ENCODE results near the gene METTL23.
A peak's percentile ranks its signal among the peaks of the same experiment; 100 is the strongest.
"Not testable (repeated sequence)": the region's sequence is repeated elsewhere in the genome, so short reads cannot be mapped to it uniquely, and the experiment has no call there.

Gene METTL23

DNA sequence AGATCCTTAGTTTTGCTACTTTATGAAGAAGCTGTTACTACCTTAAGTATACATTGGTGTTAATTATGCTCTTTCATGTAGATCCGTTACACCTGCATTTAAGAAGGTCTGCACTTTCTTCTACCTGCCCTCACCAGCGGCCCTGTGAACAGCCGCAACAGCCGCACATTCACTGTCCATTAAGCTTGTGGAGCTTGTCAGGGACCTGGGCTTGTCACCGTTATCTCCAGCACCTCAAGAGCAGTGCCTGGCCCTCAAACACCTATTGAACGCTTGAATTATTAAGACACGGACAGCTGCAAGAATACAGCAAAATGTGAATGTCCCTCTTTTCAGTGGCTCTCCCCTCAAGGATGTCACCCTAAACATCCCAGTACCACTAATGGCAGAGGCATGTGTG, 12.9 kb upstream of the METTL23 start:
- no peak for DNase-seq (ENCODE audit: low read depth)

GRCh38 chr17:76714336-76714735, 12.3 kb upstream of the METTL23 start:
- no peak for DNase-seq (ENCODE audit: low read depth)

DNA sequence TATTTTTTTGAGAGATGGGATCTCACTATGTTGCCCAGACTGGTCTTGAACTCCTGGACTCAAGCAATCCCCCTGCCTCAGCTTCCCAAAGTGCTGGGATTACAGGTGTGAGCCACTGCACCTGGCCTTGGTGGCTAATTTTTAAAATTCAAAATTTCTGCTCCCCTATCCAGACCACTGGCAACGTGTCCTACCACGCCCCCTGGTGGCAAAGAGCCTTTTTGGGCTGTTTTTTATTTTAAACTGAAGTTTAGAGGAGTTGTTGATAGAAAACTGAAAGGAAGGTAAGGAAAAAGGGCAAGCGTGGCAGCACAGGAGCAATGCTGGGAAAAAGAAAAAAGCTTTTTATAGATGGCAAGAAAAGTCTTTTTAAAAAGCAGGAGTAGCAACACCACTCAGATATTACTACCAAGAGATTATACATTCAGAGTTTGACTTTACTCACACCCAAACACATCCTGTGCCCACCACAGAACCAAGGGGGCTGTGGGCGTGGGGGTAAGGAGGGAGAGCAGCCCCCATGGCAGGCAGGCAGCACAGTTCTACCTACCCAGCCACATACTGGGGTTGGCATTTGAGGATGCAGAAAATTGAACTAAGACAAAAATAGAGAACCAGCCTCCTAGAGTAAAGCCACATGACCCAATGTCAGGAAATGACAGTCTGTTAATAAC, 11.7 kb upstream of the METTL23 start:
- DNase-seq (ENCODE audit: low read depth) = peak; percentile 73

- DNase-seq (ENCODE audit: low read depth) = no peak
Observed at GRCh38 chr17:76715496-76715830, 11.2 kb upstream of the METTL23 start.

- DNase-seq (ENCODE audit: low read depth) = peak; percentile 58
Observed at GRCh38 chr17:76716146-76716838, 10.3 kb upstream of the METTL23 start.

DNA sequence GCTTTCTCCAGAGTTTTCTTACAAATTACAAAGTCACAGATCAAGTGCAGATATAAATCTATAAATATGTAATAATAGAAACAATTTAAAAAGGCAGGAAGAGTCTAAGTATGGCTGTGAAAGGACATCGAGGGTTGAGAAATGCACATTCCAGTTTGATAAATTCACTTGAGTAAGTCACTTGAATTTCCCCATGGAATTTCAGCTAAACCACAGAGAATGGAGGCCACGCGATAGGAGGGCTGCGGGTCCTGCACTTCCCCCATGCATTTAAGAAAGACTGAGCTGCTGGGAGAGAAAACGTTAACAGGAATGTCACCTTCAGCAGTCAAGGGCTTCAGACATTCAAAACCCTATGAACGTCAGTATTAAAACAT, 9.8 kb upstream of the METTL23 start:
- no peak for DNase-seq (ENCODE audit: low read depth)

DNA sequence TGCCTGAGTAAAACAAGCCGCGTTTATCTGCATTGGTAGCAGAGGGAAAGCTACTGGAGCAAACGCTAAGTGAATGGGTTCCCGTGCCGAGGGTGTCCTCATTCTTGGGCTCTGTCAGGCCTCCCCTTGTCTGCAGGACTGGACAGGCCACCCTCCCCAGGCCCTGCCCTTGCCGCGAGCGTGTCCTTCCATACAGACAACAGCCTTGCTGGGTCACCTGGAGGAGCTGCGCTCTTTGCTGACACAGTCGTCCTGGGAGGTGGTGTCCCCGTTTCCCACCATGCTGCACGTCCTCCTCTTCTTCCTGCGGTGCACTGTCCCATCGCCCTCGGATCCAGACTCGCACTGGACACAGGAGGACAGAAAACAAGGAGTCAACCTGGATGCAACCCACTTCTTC, 8.1 kb upstream of the METTL23 start:
- DNase-seq (ENCODE audit: low read depth) = no peak

GRCh38 chr17:76720211-76720610, 6.4 kb upstream of the METTL23 start:
- DNase-seq (ENCODE audit: low read depth) = no peak

DNA sequence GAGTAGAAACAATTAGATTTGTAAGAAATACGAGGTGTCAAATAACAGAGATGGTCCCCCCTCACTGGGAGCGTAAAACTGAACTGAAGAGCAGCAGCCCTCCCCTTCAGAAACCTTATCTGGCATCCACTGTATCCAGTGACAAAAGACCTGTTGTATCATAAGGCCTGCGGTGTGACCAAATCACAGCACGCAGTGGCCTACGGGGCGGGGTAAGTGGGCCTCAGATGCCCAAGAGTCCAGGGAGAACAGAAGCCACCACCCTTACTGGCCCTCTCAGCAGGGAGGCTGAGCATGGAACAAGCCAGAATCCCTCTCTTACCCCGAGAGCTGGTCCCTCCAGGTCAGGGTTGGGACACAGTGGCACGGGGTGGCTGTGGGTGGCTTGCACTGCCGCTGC, 5.7 kb upstream of the METTL23 start:
- DNase-seq (ENCODE audit: low read depth) = no peak

DNA sequence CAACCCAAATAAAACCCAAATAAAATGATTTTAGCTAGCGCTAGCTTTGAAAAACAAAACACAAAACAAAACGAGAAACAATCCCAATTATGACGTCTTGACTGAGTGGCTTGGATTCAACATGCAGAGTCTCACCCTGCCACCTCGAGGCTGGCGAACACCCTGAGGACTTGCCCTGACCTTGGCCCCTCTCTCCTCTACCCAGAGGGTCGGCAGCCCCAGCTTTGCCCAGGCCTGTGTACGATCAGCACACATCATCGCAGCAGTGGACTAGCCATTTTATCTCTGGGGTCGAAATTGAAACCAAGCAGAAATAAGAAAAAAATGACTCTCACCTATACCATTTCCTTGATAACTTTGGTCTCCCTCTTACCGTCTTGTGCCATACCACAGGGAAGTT, 5.2 kb upstream of the METTL23 start:
- DNase-seq (ENCODE audit: low read depth) = no peak

GRCh38 chr17:76722279-76722678, 4.4 kb upstream of the METTL23 start:
- no peak for DNase-seq (ENCODE audit: low read depth)

DNA sequence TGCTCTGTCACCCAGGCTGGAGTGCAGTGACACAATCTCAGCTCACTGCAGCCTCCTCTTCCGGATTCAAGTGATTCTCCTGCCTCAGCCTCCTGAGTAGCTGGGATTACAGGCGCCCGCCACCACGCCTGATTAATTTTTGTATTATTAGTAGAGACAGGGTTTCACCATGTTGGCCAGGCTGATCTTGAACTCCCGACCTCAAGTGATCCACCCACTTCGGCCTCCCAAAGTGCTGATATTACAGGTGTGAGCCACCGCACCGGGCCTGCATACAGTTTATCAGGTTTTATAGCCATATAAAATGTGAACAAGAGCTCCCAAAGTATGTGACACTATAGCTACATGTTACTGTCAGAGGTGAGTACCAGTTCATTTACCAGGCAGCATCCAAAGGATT, 3.7 kb upstream of the METTL23 start:
- DNase-seq (ENCODE audit: low read depth) = not testable (repeated sequence)

DNA sequence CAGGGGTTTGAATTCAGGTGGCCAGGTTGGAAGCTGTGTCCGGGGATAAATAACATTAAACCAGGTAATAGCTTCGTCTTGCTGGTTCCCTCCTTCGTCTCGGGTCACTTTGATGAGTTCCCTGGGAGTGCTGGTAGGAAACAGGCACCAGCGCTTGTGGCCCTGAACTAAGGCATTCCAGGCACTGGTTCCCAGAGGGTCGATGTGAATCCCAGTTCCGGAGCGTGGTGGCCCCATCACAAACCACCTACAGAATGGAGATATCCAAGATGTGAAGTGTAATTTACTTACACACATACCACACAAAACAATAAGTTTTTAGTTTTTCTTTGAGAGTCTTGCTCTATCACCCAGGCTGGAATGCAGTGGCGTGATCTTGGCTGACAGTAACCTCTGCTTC, 2.8 kb upstream of the METTL23 start:
- DNase-seq (ENCODE audit: low read depth) = no peak

- peak; percentile 50 for DNase-seq (ENCODE audit: low read depth)
Observed at GRCh38 chr17:76725580-76726230, 934 bp upstream of the METTL23 start.

- peak; percentile 87 for DNase-seq (ENCODE audit: low read depth)
Observed at GRCh38 chr17:76726231-76726775, 336 bp upstream of the METTL23 start, which contains the start of gene JMJD6. Gene JMJD6 (minus strand): TSS chr17:76726606. CDS start chr17:76726475, 131 bp downstream.

- no peak for DNase-seq (ENCODE audit: low read depth)
Observed at GRCh38 chr17:76727745-76728456, 1.3 kb downstream of the METTL23 start.

- not testable (repeated sequence) for DNase-seq (ENCODE audit: low read depth)
Observed at GRCh38 chr17:76731800-76732733, 5.4 kb downstream of the METTL23 start.

DNA sequence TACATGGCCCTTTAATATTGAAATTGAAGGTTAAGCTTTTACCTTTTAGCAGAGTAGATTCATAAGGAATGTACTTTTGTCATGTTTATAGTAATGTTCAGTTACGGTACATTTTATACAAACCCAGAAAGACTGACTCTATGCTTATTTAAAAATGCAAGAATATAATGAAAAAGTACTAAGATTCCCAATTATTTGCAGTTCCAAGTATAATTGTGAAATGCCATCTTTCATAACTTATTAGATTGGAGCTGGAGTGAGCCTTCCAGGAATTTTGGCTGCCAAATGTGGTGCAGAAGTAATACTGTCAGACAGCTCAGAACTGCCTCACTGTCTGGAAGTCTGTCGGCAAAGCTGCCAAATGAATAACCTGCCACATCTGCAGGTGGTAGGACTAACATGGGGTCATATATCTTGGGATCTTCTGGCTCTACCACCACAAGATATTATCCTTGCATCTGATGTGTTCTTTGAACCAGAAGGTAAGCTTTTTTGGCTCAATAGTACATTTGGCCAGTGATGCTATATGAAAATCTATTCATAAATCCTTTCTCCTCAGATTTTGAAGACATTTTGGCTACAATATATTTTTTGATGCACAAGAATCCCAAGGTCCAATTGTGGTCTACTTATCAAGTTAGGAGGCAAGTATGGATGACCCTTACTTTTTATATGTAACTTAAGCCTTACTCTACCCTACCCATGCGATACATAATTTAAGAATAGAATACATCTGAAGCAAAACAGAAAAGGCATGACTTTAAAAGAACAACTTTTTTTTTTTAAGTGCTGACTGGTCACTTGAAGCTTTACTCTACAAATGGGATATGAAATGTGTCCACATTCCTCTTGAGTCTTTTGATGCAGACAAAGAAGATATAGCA, 6.3 kb downstream of the METTL23 start:
- no peak for DNase-seq (ENCODE audit: low read depth)

DNA sequence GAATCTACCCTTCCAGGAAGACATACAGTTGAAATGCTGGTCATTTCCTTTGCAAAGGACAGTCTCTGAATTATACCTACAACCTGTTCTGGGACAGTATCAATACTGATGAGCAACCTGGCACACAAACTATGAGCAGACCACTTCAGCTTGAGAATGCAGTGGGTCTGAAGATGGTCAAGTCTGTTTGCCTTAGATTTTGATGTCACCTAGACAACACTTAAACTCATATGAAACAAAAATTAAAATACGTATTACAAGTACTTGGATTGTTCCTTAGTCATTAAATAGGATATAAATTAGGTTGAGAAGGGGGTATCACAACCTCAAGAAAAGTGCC, 6.9 kb downstream of the METTL23 start:
- no peak for DNase-seq (ENCODE audit: low read depth)

GRCh38 chr17:76734080-76734840, 7.6 kb downstream of the METTL23 start:
- DNase-seq (ENCODE audit: low read depth) = no peak

Data from stimulated activated CD8-positive, alpha-beta memory T cell treated with anti-CD3 and anti-CD28 coated beads, Interleukin-12 subunit alpha, Interleukin-12 subunit beta, amount 100 ng/mL, for 1 hour (primary cell).